Astrocyte (in vitro differentiated cells and primary cell): Measurements from ENCODE around the gene BAHD1. TPM values are rescaled to one million over a fixed set of nuclear protein-coding genes. Genes with fewer than 3 reads are reported as not detected.

ENCODE experiments used
- DNase-seq: peaks from one replicate; pipeline ENCODE4 v3.0.0-alpha.2; 2010; ENCODE audit warnings: low read depth
- FAIRE-seq: peaks from 2 replicates; lab custom pipeline; 2011; peaks lifted over from hg19 to GRCh38; lab: Jason Lieb, UNC
- H2AFZ ChIP-seq: 2 replicates; pipeline ENCODE4 v1.6.0; 2012; ENCODE audit warnings: low read depth, low read length, inconsistent platforms
- H3K27ac ChIP-seq: 2 replicates; pipeline ENCODE4 v1.5.1; 2011; ENCODE audit warnings: low read depth, low read length, inconsistent platforms
- H3K27me3 ChIP-seq: 2 replicates; pipeline ENCODE4 v1.6.0; 2011; ENCODE audit warnings: low read length, inconsistent platforms; ENCODE audit not compliant: insufficient read depth
- H3K36me3 ChIP-seq: 2 replicates; pipeline ENCODE4 v1.5.1; 2011; ENCODE audit warnings: low read length, inconsistent platforms; ENCODE audit not compliant: insufficient read depth
- H3K4me1 ChIP-seq: 2 replicates; pipeline ENCODE4 v1.5.1; 2011; ENCODE audit warnings: low read length, inconsistent platforms; ENCODE audit not compliant: insufficient read depth
- H3K4me2 ChIP-seq: 2 replicates; pipeline ENCODE4 v1.6.0; 2012; ENCODE audit warnings: low read length, inconsistent platforms
- H3K4me3 ChIP-seq: 2 replicates; pipeline ENCODE4 v1.5.1; 2011; ENCODE audit warnings: low read depth, mild to moderate bottlenecking, low read length, inconsistent platforms; ENCODE audit not compliant: insufficient read depth
- H3K79me2 ChIP-seq: 2 replicates; pipeline ENCODE4 v1.6.0; 2012; ENCODE audit warnings: mild to moderate bottlenecking, low read length, inconsistent platforms; ENCODE audit not compliant: insufficient read depth
- H3K9ac ChIP-seq: 2 replicates; pipeline ENCODE4 v1.6.0; 2012; ENCODE audit warnings: mild to moderate bottlenecking, low read length, inconsistent platforms
- H3K9me3 ChIP-seq: 2 replicates; pipeline ENCODE4 v1.5.1; 2012; ENCODE audit warnings: low read depth, mild to moderate bottlenecking, low read length, inconsistent platforms; ENCODE audit not compliant: insufficient read depth
- H4K20me1 ChIP-seq: 2 replicates; pipeline ENCODE4 v1.6.0; 2012; ENCODE audit warnings: low read length, inconsistent platforms; ENCODE audit not compliant: insufficient read depth
- H3K27ac Mint-ChIP-seq: one replicate; pipeline ENCODE4 v1.8.0; 2021; ENCODE audit warnings: mild to moderate bottlenecking, mixed read lengths; ENCODE audit not compliant: unreplicated experiment
- H3K27me3 Mint-ChIP-seq: one replicate; pipeline ENCODE4 v1.8.0; 2021; ENCODE audit warnings: low read depth, mixed read lengths; ENCODE audit not compliant: unreplicated experiment
- H3K36me3 Mint-ChIP-seq: one replicate; pipeline ENCODE4 v1.8.0; 2021; ENCODE audit warnings: low read depth, mixed read lengths; ENCODE audit not compliant: unreplicated experiment
- H3K4me1 Mint-ChIP-seq: one replicate; pipeline ENCODE4 v1.8.0; 2021; ENCODE audit warnings: low read depth, mixed read lengths; ENCODE audit not compliant: unreplicated experiment
- H3K4me3 Mint-ChIP-seq: one replicate; pipeline ENCODE4 v1.8.0; 2021; ENCODE audit warnings: mild to moderate bottlenecking, moderate library complexity, mixed read lengths; ENCODE audit not compliant: unreplicated experiment
- H3K9me3 Mint-ChIP-seq: one replicate; pipeline ENCODE4 v1.8.0; 2021; ENCODE audit warnings: mild to moderate bottlenecking, mixed read lengths; ENCODE audit not compliant: unreplicated experiment
- EZH2 ChIP-seq: IDR thresholded peaks from 2 replicates; pipeline ENCODE4 v1.6.1; 2012; ENCODE audit warnings: mild to moderate bottlenecking, low read length, inconsistent platforms; ENCODE audit not compliant: insufficient read depth
- total RNA-seq: library from RNA; stranded (reverse); gene quantifications from 2 replicates; pipeline ENCODE4 v1.2.1, GENCODE V29; 2021
- TF ChIP-seq, protein P1 (sequence below): IDR thresholded peaks from 2 replicates; pipeline ENCODE4 v1.5.1; 2011; ENCODE audit warnings: low read depth, mild to moderate bottlenecking, inconsistent platforms, low read length, moderate library complexity; ENCODE audit not compliant: insufficient read depth

BAHD1 gene
- total RNA-seq, 1 donor from 2014 or later: 30.4 TPM

DNA sequence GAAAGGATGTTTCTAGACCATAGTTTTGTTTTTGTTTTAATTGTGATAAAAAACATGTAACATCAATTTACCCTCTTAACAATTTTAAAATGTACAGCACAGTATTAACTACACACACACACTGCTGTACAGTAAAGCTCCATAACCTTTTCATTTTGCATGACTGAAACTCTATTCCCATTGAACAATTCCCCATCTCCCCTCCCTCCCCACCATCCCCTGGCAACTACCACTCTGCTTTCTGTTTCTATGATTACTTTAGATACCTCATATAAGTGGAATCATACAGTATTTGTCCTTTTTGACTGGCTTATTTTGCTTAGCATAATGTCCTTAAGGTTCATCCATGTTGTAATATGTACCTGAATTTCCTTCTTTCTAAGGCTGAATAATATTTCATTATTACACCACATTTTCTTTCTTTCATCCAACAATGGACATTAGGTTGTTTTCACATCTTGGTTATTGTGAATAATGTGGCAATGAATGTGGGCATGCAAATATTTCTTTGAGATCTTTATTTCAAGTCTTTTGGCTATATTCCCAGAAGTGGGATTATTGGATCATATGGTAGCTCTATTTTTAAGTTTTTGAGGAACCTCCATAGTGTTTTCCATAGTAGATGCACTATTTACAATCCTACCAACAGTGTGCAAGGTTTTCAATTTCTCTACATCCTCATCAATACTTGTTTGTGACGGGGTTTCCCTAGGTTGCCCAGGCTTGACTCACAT, 40.8 kb downstream of the BAHD1 start:
- peaks cover 12% of the 10 kb centered on the region for H3K9me3 Mint-ChIP-seq
- no peak overlapping the region for H3K4me2 ChIP-seq
- H3K9ac ChIP-seq: no peak overlapping the region
- no peaks in the 10 kb centered on the region for H4K20me1 ChIP-seq
- no peak overlapping the region for H3K27ac ChIP-seq
- FAIRE-seq (peak; percentile 20), DNase-seq (no peak)
- TF ChIP-seq EZH2: no peak
- TF ChIP-seq, protein P1, sequence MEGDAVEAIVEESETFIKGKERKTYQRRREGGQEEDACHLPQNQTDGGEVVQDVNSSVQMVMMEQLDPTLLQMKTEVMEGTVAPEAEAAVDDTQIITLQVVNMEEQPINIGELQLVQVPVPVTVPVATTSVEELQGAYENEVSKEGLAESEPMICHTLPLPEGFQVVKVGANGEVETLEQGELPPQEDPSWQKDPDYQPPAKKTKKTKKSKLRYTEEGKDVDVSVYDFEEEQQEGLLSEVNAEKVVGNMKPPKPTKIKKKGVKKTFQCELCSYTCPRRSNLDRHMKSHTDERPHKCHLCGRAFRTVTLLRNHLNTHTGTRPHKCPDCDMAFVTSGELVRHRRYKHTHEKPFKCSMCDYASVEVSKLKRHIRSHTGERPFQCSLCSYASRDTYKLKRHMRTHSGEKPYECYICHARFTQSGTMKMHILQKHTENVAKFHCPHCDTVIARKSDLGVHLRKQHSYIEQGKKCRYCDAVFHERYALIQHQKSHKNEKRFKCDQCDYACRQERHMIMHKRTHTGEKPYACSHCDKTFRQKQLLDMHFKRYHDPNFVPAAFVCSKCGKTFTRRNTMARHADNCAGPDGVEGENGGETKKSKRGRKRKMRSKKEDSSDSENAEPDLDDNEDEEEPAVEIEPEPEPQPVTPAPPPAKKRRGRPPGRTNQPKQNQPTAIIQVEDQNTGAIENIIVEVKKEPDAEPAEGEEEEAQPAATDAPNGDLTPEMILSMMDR: no peak
- no peak overlapping the region for H3K27ac Mint-ChIP-seq
- H3K4me1 Mint-ChIP-seq: no peaks in the 10 kb centered on the region
- peaks cover 8% of the 10 kb centered on the region for H3K9me3 ChIP-seq
- no peak overlapping the region for H2AFZ ChIP-seq
- H3K4me1 ChIP-seq: no peaks in the 10 kb centered on the region
- H3K36me3 Mint-ChIP-seq: peaks cover 7% of the 10 kb centered on the region
- H3K4me3 ChIP-seq: no peak overlapping the region
- peaks cover 23% of the 10 kb centered on the region for H3K27me3 Mint-ChIP-seq
- no peak overlapping the region for H3K4me3 Mint-ChIP-seq
- peaks cover 24% of the 10 kb centered on the region for H3K27me3 ChIP-seq
- no peaks in the 10 kb centered on the region for H3K36me3 ChIP-seq
- H3K79me2 ChIP-seq: no peaks in the 10 kb centered on the region

DNA sequence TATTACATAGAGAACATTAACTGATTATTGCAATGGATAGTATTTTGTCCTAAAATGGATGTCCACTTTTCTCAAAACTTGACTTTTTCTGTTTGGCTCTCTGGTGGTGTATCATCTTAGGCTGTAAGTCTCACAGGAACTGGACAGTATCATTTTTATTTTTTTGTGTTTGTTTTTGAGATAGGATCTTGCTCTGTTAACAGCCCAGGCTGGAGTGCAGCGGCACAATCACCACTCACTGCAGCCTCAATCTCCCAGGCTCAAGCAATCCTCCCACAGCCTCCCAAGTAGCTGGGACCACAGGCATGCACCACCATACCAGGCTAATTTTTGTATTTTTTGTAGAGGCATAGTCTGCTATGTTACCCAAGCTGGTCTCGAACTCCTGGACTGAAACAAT, 43.2 kb downstream of the BAHD1 start:
- DNase-seq (no peak), FAIRE-seq (no peak)
- H3K36me3 ChIP-seq: no peaks in the 10 kb centered on the region
- peaks cover 5% of the 10 kb centered on the region for H3K36me3 Mint-ChIP-seq
- TF ChIP-seq EZH2: no peak
- TF ChIP-seq, protein P1: no peak
- no peak overlapping the region for H3K27ac ChIP-seq
- H3K4me1 Mint-ChIP-seq: no peaks in the 10 kb centered on the region
- peaks cover 7% of the 10 kb centered on the region for H3K9me3 Mint-ChIP-seq
- H3K9ac ChIP-seq: no peak overlapping the region
- H3K4me3 Mint-ChIP-seq: no peak overlapping the region
- no peaks in the 10 kb centered on the region for H3K79me2 ChIP-seq
- peaks cover 17% of the 10 kb centered on the region for H3K27me3 ChIP-seq
- H3K4me1 ChIP-seq: no peaks in the 10 kb centered on the region
- no peak overlapping the region for H3K4me3 ChIP-seq
- peaks cover 23% of the 10 kb centered on the region for H3K27me3 Mint-ChIP-seq
- H4K20me1 ChIP-seq: no peaks in the 10 kb centered on the region
- H3K27ac Mint-ChIP-seq: no peak overlapping the region
- H3K9me3 ChIP-seq: peaks cover 3% of the 10 kb centered on the region
- H3K4me2 ChIP-seq: no peak overlapping the region
- no peak overlapping the region for H2AFZ ChIP-seq

DNA sequence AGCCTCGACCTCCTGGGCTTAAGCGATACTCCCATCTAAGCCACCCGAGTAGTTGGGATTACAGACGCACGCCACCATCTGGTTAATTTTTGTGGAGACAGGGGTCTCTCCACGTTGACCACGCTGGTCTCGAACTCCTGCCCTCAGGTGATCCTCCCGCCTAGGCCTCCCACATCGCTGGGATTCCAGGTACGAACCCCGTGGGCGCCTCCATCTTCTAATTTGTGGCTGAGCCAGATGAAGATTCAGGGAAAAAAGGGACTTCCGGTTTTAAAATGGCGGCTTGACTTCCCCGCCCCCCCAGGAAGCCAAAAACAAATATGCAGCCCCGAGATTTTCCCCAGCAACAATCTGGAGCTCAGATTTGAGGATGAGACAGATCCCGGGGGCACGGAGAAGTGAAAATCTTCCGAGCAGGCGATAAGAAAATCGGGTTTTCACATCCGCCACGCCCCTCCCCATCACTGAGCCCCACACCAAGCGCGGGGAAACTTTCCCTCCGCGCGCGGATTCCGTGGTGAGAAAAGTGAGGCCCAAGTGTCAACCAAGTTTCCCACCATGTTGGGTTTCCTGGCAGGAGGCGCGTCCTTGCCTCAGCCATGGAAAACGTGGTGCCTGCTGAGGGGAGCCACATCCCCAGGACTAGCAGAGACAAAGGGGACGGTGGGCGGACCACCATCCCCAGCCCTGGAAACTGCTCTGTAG, 45.5 kb downstream of the BAHD1 start:
- Histone ChIP-seq H3K4me3 (no peak overlapping the region), H3K9me3 (no peaks in the 10 kb centered on the region), H2AFZ (no peak overlapping the region), H3K27ac (no peak overlapping the region), H3K36me3 (no peaks in the 10 kb centered on the region), H3K4me1 (no peaks in the 10 kb centered on the region), H3K79me2 (no peaks in the 10 kb centered on the region), H4K20me1 (no peaks in the 10 kb centered on the region), H3K4me2 (no peak overlapping the region), H3K27me3 (peaks cover 8% of the 10 kb centered on the region), H3K9ac (no peak overlapping the region)
- FAIRE-seq (no peak), DNase-seq (no peak)
- H3K27me3 Mint-ChIP-seq: peaks cover 13% of the 10 kb centered on the region
- H3K27ac Mint-ChIP-seq: no peak overlapping the region
- no peak for TF ChIP-seq EZH2
- TF ChIP-seq, protein P1: no peak
- no peaks in the 10 kb centered on the region for H3K9me3 Mint-ChIP-seq
- H3K4me1 Mint-ChIP-seq: no peaks in the 10 kb centered on the region
- no peak overlapping the region for H3K4me3 Mint-ChIP-seq
- H3K36me3 Mint-ChIP-seq: no peaks in the 10 kb centered on the region
